Measurements from ENCODE around the gene TP63. TPM values are rescaled to one million over a fixed set of nuclear protein-coding genes. Genes with fewer than 3 reads are reported as not detected.

The TP63 gene
- total and polyA plus RNA-seq, 3 donors from 2014 or later: 5.2 to 10.5 (median 6.0) TPM

GRCh38 chr3:189786479-189787064 is 155.4 kb downstream of the TP63 start:
- Histone ChIP-seq H3K27ac (no peak overlapping the region), H3K27me3 (no peaks in the 10 kb centered on the region), H3K4me1 (no peaks in the 10 kb centered on the region), H3K4me3 (no peak overlapping the region), H3K9me3 (no peaks in the 10 kb centered on the region), H3K36me3 (ENCODE audit: low read depth, missing control alignments) (no peaks in the 10 kb centered on the region)
- 78 to 83% methylated on average over 8 of the region's 8 CpGs for WGBS, 2 donors
- DNase-seq: no peak
- TF ChIP-seq POLR2A (IDR thresholded peaks at IDR 0.05): no peak
- TF ChIP-seq, protein P1, sequence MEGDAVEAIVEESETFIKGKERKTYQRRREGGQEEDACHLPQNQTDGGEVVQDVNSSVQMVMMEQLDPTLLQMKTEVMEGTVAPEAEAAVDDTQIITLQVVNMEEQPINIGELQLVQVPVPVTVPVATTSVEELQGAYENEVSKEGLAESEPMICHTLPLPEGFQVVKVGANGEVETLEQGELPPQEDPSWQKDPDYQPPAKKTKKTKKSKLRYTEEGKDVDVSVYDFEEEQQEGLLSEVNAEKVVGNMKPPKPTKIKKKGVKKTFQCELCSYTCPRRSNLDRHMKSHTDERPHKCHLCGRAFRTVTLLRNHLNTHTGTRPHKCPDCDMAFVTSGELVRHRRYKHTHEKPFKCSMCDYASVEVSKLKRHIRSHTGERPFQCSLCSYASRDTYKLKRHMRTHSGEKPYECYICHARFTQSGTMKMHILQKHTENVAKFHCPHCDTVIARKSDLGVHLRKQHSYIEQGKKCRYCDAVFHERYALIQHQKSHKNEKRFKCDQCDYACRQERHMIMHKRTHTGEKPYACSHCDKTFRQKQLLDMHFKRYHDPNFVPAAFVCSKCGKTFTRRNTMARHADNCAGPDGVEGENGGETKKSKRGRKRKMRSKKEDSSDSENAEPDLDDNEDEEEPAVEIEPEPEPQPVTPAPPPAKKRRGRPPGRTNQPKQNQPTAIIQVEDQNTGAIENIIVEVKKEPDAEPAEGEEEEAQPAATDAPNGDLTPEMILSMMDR (IDR thresholded peaks at IDR 0.05): peak in 1 of 3 experiments; percentile 27
- intact Hi-C loops (cut with DNase I; ENCODE audit: low total_unique reads): no loop called here

DNA sequence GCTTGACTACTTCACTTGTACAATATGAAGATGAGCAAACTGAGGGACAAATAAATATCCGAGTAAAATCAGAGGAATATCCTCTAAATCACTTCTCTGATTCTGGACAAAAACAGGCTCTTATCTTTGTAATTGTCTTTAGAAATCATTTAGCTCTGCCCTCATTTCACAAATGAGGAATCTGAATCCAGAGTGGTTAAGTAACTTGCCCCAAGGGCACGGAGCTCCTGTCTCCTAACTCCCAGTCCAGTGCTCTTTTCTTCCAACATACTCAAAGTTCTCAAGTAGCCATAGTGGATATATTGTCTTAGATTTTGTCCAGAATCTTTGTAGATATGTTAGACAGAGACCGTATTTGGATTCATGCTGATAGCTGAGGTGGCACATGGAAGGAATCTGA is 156.0 kb downstream of the TP63 start:
- Histone ChIP-seq H3K36me3 (ENCODE audit: low read depth, missing control alignments) (no peaks in the 10 kb centered on the region), H3K4me1 (no peaks in the 10 kb centered on the region), H3K27ac (no peak overlapping the region), H3K4me3 (no peak overlapping the region), H3K27me3 (no peaks in the 10 kb centered on the region), H3K9me3 (no peaks in the 10 kb centered on the region)
- TF ChIP-seq, protein P1 (IDR thresholded peaks at IDR 0.05): no peak
- TF ChIP-seq POLR2A (IDR thresholded peaks at IDR 0.05): no peak
- DNase-seq: no peak
- intact Hi-C loops (cut with DNase I; ENCODE audit: low total_unique reads): no loop called here
- WGBS, 2 donors: 79 to 85% methylated on average over 3 of the region's 3 CpGs

DNA sequence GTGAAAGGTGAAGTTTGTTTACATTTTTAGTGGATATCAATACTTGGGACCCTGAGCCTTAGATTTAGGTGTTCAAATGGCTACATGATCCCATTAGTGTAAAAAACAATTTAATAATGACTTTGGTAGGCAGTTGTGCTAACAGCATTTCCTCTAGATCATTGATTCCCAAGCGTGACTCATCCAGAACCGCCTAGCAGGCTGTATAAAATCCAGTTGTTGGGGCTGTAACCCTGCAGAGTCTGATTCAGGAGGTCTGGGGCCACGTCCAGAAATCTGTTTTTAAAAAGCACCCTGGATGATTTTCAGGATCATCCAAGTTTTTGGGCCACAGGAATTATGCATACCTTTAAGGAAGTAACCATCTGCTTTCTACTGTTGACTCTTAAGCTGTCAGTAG is 156.4 kb downstream of the TP63 start:
- TF ChIP-seq POLR2A (IDR thresholded peaks at IDR 0.05): no peak
- TF ChIP-seq, protein P1 (IDR thresholded peaks at IDR 0.05): no peak
- DNase-seq: no peak
- no peak overlapping the region for H3K27ac ChIP-seq
- intact Hi-C loops (cut with DNase I; ENCODE audit: low total_unique reads): no loop called here
- 64 to 70% methylated on average over 3 of the region's 3 CpGs for WGBS, 2 donors
- H3K4me1 ChIP-seq: no peaks in the 10 kb centered on the region
- H3K9me3 ChIP-seq: no peaks in the 10 kb centered on the region
- H3K36me3 ChIP-seq (ENCODE audit: low read depth, missing control alignments): no peaks in the 10 kb centered on the region
- H3K4me3 ChIP-seq: no peak overlapping the region
- no peaks in the 10 kb centered on the region for H3K27me3 ChIP-seq

- TF ChIP-seq, protein P1 (IDR thresholded peaks at IDR 0.05): no peak
- no peak for TF ChIP-seq POLR2A (IDR thresholded peaks at IDR 0.05)
- Histone ChIP-seq H3K9me3 (no peaks in the 10 kb centered on the region), H3K4me3 (no peak overlapping the region), H3K36me3 (ENCODE audit: low read depth, missing control alignments) (no peaks in the 10 kb centered on the region), H3K4me1 (no peaks in the 10 kb centered on the region), H3K27ac (no peak overlapping the region), H3K27me3 (no peaks in the 10 kb centered on the region)
- intact Hi-C loops (cut with DNase I; ENCODE audit: low total_unique reads): no loop called here
- DNase-seq: no peak
- 69 to 91% methylated on average over 2 of the region's 2 CpGs for WGBS, 2 donors
These were observed 158.2 kb downstream of the TP63 start for GRCh38 chr3:189789432-189789831.

DNA sequence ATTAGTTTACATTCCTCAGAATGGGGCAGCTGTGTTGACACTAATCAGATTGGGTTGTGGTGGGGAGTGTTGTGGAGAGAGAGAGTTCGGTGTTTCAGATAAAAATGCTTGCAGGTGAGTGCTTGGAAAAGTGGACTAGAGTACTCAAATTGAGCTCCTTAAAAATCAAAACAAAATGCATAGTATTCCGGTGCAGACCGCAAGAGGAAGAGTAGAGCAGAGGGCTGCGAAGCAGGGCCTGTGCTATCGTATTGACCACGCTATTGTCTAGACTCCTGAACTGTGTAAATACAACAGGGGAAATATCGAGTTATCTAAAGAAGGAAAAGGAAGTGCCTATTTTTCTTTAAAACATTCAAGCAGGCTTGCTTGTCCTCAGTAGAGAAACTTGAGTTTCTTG is 159.5 kb downstream of the TP63 start:
- H3K27me3 ChIP-seq: no peaks in the 10 kb centered on the region
- no peak overlapping the region for H3K4me3 ChIP-seq
- H3K36me3 ChIP-seq (ENCODE audit: low read depth, missing control alignments): no peaks in the 10 kb centered on the region
- no peak for DNase-seq
- no peak for TF ChIP-seq POLR2A (IDR thresholded peaks at IDR 0.05)
- TF ChIP-seq, protein P1 (IDR thresholded peaks at IDR 0.05): no peak
- H3K9me3 ChIP-seq: no peaks in the 10 kb centered on the region
- WGBS, 2 donors: 83 to 84% methylated on average over 7 of the region's 7 CpGs
- no peaks in the 10 kb centered on the region for H3K4me1 ChIP-seq
- intact Hi-C loops (cut with DNase I; ENCODE audit: low total_unique reads): no loop called here
- H3K27ac ChIP-seq: no peak overlapping the region
